RWPE2 (cell line): ENCODE data around the gene KARS1.

Source experiments
- ATAC-seq: fragments of 200-7000 bp; cut with Tn5 transposase; 3 replicates; pipeline ENCODE4 v1.9.1; 2021; ENCODE audit warnings: low read depth
- DNase-seq: peaks from one replicate; pipeline ENCODE4 v3.0.0-alpha.2; 2020; ENCODE audit warnings: low spot score
- H3K27ac ChIP-seq: fragments of 450-650 bp; 2 replicates; pipeline ENCODE4 v1.5.1; 2017; ENCODE audit warnings: mild to moderate bottlenecking; ENCODE audit not compliant: poor library complexity, severe bottlenecking
- H3K27me3 ChIP-seq: fragments of 250-450 bp; sonication (Bioruptor Pico); 2 replicates; pipeline ENCODE4 v1.5.1; 2021; ENCODE audit warnings: mild to moderate bottlenecking, moderate library complexity; ENCODE audit not compliant: insufficient read depth, poor library complexity, severe bottlenecking
- H3K36me3 ChIP-seq: fragments of 250-450 bp; sonication (Bioruptor Pico); 2 replicates; pipeline ENCODE4 v1.5.1; 2020; ENCODE audit warnings: low read depth, mild to moderate bottlenecking, moderate library complexity
- H3K4me1 ChIP-seq: fragments of 250-450 bp; sonication (Bioruptor Pico); 2 replicates; pipeline ENCODE4 v1.5.1; 2021; ENCODE audit warnings: mild to moderate bottlenecking, moderate library complexity; ENCODE audit not compliant: insufficient read depth, poor library complexity, severe bottlenecking
- H3K4me3 ChIP-seq: fragments of 250-450 bp; sonication (Bioruptor Pico); 2 replicates; pipeline ENCODE4 v1.5.1; 2021; ENCODE audit warnings: mild to moderate bottlenecking, moderate library complexity; ENCODE audit not compliant: severe bottlenecking
- H3K9me3 ChIP-seq: fragments of 250-450 bp; sonication (Bioruptor Pico); 2 replicates; pipeline ENCODE4 v1.5.1; 2021; ENCODE audit warnings: mild to moderate bottlenecking, moderate library complexity; ENCODE audit not compliant: severe bottlenecking
- CTCF ChIP-seq: fragments of 450-650 bp; IDR thresholded peaks from one replicate; pipeline ENCODE4 v1.5.1; 2017; ENCODE audit warnings: mild to moderate bottlenecking, moderate library complexity; ENCODE audit not compliant: poor library complexity, severe bottlenecking

KARS1 gene

GRCh38 chr16:75647492-75648264 lies at the start of gene KARS1, which contains the start of gene TERF2IP:
KARS1 (minus strand) TSS chr16:75647665; CDS start chr16:75647639, 26 bp downstream.
TERF2IP (plus strand) TSS chr16:75647773; CDS start chr16:75647883, 110 bp downstream.
- TF ChIP-seq CTCF = no peak
- no peaks in the 10 kb centered on the region for H3K9me3 ChIP-seq
- no peaks in the 10 kb centered on the region for H3K27me3 ChIP-seq
- H3K4me3 ChIP-seq = peak within 1 kb of the TSS; percentile 75
- H3K36me3 ChIP-seq = peaks cover 57% of the 10 kb centered on the region
- peak within 1 kb of the TSS; percentile 84 for H3K27ac ChIP-seq
- ATAC-seq (peak; percentile 90), DNase-seq (peak; percentile 92)
- peaks cover 17% of the 10 kb centered on the region for H3K4me1 ChIP-seq

GRCh38 chr16:75695708-75696107 lies 48.2 kb upstream of the KARS1 start:
- Histone ChIP-seq H3K27me3 (no peaks in the 10 kb centered on the region), H3K4me1 (no peaks in the 10 kb centered on the region), H3K9me3 (no peaks in the 10 kb centered on the region), H3K4me3 (no peak overlapping the region), H3K27ac (no peak overlapping the region), H3K36me3 (no peaks in the 10 kb centered on the region)
- DNase-seq = no peak
- no peak for ATAC-seq
- TF ChIP-seq CTCF = no peak

GRCh38 chr16:75687361-75687760 lies 39.9 kb upstream of the KARS1 start:
- H3K36me3 ChIP-seq = no peaks in the 10 kb centered on the region
- no peak overlapping the region for H3K4me3 ChIP-seq
- H3K27ac ChIP-seq = no peak overlapping the region
- TF ChIP-seq CTCF = no peak
- ATAC-seq = no peak
- no peaks in the 10 kb centered on the region for H3K4me1 ChIP-seq
- no peak for DNase-seq
- no peaks in the 10 kb centered on the region for H3K27me3 ChIP-seq
- peaks cover 10% of the 10 kb centered on the region for H3K9me3 ChIP-seq

- Histone ChIP-seq H3K4me1 (no peaks in the 10 kb centered on the region), H3K36me3 (no peaks in the 10 kb centered on the region), H3K4me3 (no peak overlapping the region), H3K27me3 (no peaks in the 10 kb centered on the region), H3K9me3 (peaks cover 10% of the 10 kb centered on the region), H3K27ac (no peak overlapping the region)
- no peak for TF ChIP-seq CTCF
- no peak for ATAC-seq
- no peak for DNase-seq
These were observed 34.8 kb upstream of the KARS1 start for GRCh38 chr16:75682308-75682707.

- DNase-seq (no peak), ATAC-seq (no peak)
- no peak for TF ChIP-seq CTCF
- Histone ChIP-seq H3K4me1 (no peaks in the 10 kb centered on the region), H3K36me3 (no peaks in the 10 kb centered on the region), H3K27ac (no peak overlapping the region), H3K4me3 (no peak overlapping the region), H3K27me3 (no peaks in the 10 kb centered on the region), H3K9me3 (peaks cover under 1% of the 10 kb centered on the region)
These were observed 31.9 kb upstream of the KARS1 start for GRCh38 chr16:75679366-75679765.
